NCI-H187 (cell line): ENCODE measurements around the gene MYL6.

ENCODE experiments used
- DNase-seq, 2 experiments: peaks; one replicate each; lab custom pipeline; 2025; lab: John Stamatoyannopoulos, UW

Gene MYL6

DNA sequence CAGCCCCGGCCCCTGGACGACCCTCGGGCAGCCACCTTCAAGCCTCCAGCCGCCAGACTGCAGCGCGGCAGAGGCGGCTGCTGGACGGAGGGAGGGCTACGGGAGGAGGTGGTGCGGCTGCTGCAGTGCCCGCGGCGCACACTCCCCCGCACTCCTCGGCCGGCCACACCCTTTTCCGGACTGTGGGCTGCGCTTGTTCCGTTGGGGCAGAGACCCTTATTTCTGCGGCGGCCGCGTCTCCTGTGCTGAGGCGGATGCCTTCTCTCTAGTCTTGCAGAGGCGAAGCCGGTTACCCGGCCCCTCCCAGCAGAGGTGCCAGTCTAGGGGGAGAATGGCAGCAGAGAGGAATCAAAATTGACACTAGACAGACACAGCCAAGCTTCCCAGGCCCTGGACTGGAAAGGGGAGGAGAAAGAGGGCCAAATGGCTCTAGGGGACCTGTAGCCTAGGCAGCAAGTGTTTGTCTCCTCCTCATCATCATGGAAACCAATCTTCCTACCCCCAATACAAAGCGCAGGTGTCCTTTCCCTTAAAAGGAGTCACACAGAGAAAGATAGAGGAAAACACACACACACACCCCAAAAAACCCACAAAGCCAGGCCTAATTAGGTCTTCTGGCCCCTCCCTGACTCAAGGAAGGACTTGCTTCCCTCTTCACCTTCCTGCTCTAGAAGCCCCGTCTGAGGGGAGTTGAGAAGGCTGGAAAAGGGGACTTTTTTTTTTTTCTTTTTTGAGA is 28.8 kb upstream of the MYL6 start:
- DNase-seq, result peak in 1 of 2 experiments; percentile 26

DNA sequence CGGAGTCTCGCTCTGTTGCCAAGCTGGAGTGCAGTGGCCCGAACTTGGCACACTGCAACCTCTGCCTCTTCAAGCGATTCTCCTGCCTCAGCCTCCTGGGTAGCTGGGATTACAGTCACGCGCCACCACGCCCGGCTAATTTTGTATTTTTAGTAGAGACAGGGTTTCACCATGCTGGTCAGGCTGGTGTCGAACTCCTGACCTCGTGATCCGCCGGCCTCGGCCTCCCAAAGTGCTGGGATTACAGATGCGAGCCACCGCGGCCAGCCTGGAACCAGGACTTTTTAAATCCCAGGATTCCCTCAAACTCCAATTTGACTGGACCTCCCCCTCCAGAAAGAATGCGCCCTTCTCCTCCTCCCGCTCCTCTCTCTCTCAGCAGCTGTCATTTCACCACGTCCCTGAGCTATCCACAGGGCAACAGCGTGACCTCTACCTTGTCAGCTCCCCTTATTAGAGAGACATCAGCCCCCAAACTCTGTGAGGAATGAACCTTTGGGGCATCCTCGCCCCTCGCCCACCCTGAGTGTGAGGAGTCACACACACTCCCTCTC is 28.1 kb upstream of the MYL6 start:
- DNase-seq, result no peak

- DNase-seq, result no peak
Measured at GRCh38 chr12:56130876-56131275, 27.3 kb upstream of the MYL6 start.

- DNase-seq, result no peak
Measured at GRCh38 chr12:56134897-56135296, 23.3 kb upstream of the MYL6 start.

- DNase-seq, result no peak
Measured at GRCh38 chr12:56137853-56138571, 20.1 kb upstream of the MYL6 start.

DNA sequence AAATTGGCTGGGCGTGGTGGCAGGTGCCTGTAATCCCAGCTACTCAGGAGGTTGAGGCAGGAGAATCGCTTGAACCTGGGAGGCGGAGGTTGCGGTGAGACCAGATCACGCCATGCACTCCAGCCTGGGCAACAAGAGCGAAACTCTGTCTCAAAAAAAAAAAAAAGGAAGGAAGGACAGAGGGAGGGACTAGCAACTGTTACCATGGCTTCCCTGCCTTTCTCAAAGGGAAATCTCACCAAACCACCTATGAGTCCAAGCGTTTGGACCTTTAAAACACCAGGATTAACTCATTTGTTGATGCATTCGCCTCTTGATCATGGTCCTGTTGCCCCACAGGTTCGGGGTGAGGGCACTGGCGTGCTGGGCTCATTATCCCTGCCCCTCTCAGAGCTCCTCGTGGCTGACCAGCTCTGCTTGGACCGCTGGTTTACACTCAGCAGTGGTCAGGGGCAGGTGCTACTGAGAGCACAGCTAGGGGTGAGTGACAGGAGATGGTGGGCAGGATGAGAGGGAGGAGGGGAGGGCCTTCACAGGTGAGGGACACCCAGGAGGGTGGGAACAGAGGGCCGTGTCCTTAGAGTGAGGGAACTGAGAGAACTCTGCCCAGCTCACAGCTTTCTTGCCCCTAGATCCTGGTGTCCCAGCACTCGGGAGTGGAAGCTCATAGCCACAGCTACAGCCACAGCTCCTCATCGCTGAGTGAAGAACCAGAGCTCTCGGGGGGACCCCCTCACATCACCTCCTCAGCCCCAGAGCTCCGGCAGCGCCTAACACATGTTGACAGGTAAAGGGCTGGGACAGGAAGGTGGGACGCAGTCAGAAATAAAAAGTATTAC is 16.0 kb upstream of the MYL6 start:
- no peak for DNase-seq

- DNase-seq, result no peak
Measured at GRCh38 chr12:56143217-56143616, 14.9 kb upstream of the MYL6 start.

DNA sequence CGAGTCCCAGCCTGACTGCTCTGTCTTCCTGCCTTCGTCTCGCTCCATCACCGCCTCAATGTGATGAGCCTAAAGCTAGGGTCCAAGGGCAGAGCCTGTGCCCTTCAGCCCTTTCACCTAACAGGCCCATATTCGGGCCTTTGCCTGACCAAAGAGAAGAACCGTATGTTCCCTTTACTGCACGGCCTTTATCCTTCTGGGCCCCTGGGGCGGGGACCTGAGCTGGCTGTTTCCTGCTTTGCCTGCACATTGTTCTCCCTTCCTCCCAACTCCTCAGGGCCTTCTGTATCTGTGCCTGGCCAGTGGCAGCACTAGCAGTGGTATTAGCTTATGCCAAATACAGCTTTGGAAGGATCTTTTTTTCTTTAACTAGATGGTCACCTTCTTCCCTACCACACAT is 14.3 kb upstream of the MYL6 start:
- no peak for DNase-seq

DNA sequence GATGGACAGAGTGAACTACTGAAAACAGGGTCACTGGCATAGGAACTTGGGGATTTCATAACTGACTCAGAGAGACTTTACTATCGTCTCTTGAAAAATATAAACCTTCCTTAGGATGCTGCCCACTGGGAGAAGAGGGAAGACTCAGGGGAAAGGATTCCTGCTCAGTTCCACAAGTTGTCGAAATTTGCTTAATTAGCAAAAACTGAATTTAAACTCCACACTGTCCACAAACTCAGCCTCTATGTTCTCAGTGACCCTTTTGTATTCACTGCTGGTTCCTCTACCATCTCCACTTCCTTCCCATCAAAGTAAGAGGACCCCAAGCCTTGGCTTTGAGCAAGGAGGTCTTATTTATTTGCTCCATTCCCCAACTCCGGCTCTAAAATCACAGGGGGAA is 12.9 kb upstream of the MYL6 start:
- DNase-seq, result no peak

DNA sequence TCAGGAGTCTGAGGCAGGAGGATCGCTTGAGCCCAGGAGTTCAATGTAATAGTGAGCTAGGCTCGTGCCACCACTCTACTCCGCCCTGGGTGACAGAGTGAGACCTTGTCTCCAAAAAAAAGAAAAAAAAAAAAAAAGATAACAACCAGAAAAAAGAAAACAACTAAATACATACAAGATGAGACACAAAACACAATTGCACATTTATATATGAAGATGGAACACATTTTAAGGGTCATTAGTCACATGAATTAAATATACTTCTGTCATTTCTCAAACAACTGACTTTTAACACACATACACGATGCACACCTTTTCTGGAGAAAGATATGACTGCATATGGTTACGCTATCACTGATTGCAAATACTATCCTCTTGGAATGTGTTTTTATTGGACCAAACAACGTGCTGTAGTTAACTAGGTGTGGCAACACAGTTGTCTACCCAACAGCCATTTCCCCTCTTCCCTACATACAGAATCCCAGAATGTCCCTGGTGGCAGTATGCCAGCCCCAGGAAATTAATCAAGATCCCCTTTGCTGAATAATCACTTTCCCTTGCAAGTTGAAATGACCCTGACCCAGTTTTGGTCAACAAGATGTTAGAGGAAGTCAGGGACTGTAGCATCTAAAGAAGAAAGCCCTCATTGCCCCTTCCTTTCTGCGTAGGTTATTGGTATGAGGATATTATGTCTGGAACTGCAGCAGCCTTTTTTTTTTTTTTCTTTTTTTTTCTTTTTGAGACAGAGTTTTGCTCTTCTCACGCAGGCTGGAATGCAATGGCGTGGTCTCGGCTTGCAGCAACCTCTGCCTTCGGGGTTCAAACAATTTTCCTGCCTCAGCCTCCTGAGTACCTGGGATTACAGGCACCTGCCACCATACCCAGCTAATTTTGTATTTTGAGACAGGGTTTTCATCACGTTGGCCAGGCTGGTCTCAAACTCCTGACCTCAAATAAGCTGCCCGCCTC is 11.4 kb upstream of the MYL6 start:
- DNase-seq, result no peak

DNA sequence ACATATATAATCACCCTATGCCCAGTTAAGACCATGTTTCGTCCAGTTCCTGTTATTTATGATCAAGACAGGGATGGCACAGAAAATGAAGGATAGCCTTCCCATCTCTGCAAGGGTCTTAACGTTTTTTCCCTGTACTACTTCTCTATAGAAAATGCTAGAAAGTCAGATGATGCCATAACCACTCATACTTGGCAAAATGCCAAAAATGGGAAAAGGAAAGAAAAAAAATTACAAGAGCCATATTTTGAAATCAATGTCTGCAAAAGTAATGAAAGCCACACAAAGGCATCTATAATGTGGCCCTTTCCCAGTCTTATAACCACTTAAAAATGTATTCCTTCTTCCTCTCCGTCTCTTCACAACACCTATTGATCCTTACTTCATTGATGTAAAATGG is 7.6 kb upstream of the MYL6 start:
- DNase-seq, result no peak

DNA sequence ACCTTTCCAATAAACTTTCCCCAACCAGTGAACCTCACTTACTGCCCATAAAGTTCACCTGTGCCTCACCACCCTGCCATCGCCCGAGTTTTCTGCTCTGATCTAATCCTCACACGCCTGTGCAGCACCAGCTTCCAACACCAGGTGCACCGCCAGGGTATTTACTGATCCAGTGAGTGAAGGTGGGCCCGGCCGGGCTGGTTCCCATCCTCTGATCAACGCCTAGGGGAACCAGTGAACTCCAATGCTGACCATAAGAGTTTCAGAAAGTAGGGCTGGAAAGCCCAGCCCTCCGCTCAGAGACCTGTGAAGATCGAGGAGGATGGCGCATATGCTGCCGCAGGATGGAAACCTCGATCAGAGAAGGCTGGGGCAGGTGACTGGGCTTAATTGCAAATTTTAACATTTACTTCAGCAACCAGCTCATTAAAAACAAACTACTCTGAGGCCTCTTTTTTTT is 6.5 kb upstream of the MYL6 start:
- peak; percentile 14 to 56 for DNase-seq

GRCh38 chr12:56152132-56152755 is 5.9 kb upstream of the MYL6 start, which contains the start of gene MYL6B:
Gene MYL6B, plus strand, starts transcription at chr12:56152587. Its CDS starts 1,332 bp downstream, at chr12:56153919.
- peak; percentile 76 to 93 for DNase-seq

DNA sequence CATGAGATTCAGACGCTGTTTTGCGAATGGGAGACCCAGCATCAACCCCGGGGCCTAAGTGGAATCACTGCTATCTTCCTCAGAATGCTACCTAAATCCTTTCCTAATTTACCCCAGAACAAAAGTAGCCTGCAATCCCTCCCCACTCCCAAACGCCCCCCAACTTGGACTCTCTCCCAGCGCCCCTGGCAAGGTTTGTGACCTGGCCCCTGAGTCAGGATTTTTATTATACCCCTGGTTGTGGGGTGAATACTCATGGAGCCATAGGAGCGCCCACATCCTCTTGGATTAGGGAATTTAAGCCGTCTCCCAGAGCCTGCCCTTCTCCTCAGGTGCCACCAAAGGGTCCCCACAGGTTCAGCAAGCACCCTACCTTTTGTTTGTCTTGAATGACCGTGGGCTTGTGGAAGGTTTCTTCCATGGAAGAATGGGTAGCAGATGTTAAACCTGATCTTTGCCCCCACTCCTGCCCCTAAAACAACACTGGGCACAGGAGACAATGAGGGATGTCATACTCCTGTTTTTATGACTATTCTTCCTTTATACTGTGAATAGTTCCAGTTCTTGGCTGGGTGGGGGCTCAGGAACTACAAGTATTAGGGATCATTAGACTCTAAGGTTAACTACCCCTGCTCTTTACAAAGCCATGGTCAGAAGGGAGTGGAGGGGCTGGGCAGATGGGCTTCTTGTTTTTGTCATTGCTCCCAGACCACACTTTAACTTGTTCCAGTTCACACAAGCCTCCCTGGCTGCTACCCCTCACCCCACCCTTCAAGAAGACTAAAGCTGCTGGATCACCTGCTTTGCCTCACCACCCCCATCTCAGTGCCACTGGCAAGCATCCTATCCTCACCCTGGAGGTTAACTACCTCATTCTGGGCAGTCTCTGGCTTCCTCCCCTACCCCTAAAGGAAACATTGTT is 5.1 kb upstream of the MYL6 start:
- DNase-seq, result no peak

DNA sequence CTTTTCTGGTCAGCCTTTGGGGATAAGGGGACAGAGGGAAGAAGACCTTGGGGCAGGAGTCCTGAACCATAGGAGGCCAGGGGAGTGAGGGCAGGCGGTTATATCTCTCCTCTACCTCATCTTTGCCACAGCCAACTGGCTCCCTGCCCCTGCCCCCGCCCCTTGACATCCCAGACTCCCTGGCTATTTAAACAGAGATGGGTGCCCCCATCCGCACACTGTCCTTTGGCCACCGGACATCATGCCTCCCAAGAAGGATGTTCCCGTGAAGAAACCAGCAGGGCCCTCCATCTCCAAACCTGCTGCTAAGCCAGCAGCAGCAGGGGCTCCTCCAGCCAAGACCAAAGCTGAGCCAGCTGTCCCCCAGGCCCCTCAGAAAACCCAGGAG is 4.5 kb upstream of the MYL6 start:
- DNase-seq, result no peak

DNA sequence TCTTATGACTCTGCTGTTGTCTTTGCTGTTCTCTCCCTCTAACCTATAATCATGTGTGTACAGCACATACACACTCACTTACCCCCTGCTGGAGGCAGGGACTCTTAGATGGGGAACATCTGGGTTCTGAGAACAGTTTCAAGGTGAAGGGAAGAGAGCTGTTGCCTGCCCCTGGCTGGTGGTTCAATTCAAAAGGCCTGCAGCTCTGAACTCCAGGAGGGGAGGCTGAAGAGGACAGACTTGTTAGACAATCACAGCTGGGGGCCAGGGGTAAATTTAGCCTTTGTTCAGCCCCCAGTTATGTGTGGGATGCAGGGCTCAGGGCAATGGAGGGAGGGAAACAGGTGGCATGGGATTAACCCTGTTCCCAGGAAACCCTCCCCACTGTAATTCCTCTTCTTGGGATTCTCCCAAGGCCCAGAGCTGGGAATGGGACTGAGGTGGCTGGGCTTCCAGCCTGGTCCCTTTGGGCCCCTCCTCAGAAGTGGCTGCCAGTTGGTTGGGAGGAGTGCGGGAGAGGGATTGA is 3.9 kb upstream of the MYL6 start:
- DNase-seq, result no peak

GRCh38 chr12:56154818-56155217 is 3.3 kb upstream of the MYL6 start:
- DNase-seq, result no peak

DNA sequence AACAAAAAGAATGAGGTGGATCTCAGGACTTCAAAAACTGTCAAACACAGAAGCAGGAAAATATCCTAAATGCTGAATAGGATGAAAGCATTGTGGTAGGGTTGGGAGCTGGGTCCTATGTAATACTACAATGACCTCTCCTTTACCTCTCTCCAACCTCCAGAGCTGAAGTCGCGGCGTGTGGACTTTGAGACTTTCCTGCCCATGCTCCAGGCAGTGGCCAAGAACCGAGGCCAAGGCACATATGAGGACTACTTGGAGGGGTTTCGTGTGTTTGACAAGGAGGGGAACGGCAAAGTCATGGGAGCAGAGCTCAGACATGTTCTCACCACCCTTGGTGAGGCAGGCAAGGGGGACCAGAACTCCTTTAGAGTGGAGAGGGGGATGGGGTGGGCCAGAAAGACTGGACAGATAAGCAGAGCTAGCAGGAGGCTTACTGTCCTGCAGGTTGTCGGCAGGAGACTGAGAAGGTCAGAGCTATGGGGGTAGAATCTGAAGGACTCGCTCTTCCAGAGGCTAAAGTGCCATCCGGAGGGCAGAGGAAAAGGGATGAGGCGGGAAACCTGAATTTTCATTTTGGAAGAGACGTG is 2.8 kb upstream of the MYL6 start:
- DNase-seq, result no peak
